Activated CD4-positive, alpha-beta T cell treated with anti-CD3 and anti-CD28 coated beads, Interleukin-2, amount 50 U/mL, for 48 hours (primary cell): ENCODE data around the gene RIMBP2.
"Not testable (repeated sequence)": the region's sequence is repeated elsewhere in the genome, so short reads cannot be mapped to it uniquely, and the experiment has no call there.

Experiments
- DNase-seq, 2 experiments: peaks; one replicate each; pipeline ENCODE4 v3.0.0-alpha.2; 2020

The RIMBP2 gene

GRCh38 chr12:130738403-130738802 lies 22.3 kb upstream of the RIMBP2 start:
- not testable (repeated sequence) for DNase-seq

GRCh38 chr12:130737731-130738130 lies 21.6 kb upstream of the RIMBP2 start:
- no peak for DNase-seq

GRCh38 chr12:130729344-130729743 lies 13.2 kb upstream of the RIMBP2 start:
- no peak for DNase-seq

- DNase-seq = no peak
These were observed 12.3 kb upstream of the RIMBP2 start for GRCh38 chr12:130728158-130729058.

- DNase-seq = no peak
These were observed 3.3 kb upstream of the RIMBP2 start for GRCh38 chr12:130719263-130719859.

- DNase-seq = no peak
These were observed 1.7 kb upstream of the RIMBP2 start for GRCh38 chr12:130717752-130718151.

- no peak for DNase-seq
These were observed 869 bp upstream of the RIMBP2 start for GRCh38 chr12:130716969-130717366.

GRCh38 chr12:130715150-130715997 lies 725 bp downstream of the RIMBP2 start:
- DNase-seq = no peak

GRCh38 chr12:130714591-130715149 lies 1.4 kb downstream of the RIMBP2 start:
- DNase-seq = no peak

- no peak for DNase-seq
These were observed 2.0 kb downstream of the RIMBP2 start for GRCh38 chr12:130714091-130714590.

GRCh38 chr12:130713581-130713991 lies 2.5 kb downstream of the RIMBP2 start:
- no peak for DNase-seq

- DNase-seq = no peak
These were observed 3.6 kb downstream of the RIMBP2 start for GRCh38 chr12:130712346-130713065.

- no peak for DNase-seq
These were observed 4.3 kb downstream of the RIMBP2 start for GRCh38 chr12:130711756-130712155.

- DNase-seq = no peak
These were observed 5.4 kb downstream of the RIMBP2 start for GRCh38 chr12:130710733-130711080.

- DNase-seq = no peak
These were observed 5.9 kb downstream of the RIMBP2 start for GRCh38 chr12:130709971-130710732.

GRCh38 chr12:130709151-130709970 lies 6.7 kb downstream of the RIMBP2 start:
- no peak for DNase-seq

- DNase-seq = no peak
These were observed 7.5 kb downstream of the RIMBP2 start for GRCh38 chr12:130708648-130709047.

GRCh38 chr12:130707571-130707891 lies 8.6 kb downstream of the RIMBP2 start:
- DNase-seq = no peak

- no peak for DNase-seq
These were observed 9.1 kb downstream of the RIMBP2 start for GRCh38 chr12:130706885-130707570.

GRCh38 chr12:130706311-130706710 lies 9.8 kb downstream of the RIMBP2 start:
- no peak for DNase-seq
